MCF 10A (cell line): ENCODE data around the gene MCCC1. TPM values are rescaled to one million over a fixed set of nuclear protein-coding genes. Genes with fewer than 3 reads are reported as not detected.

Experiments
- BruUV-seq: library from RNA; stranded (reverse); fragments of 400-500 nt; replicated peaks from 2 replicates; lab custom pipeline; 2021; lab: Mats Ljungman, UMichigan
- CTCF ChIA-PET: fragments of 300-600 bp; sonication (Branson Sonifier 250); formaldehyde crosslinking; extraction: SDS; loops from one replicate; lab custom pipeline; 2021; ENCODE audit warnings: antibody characterized with exemption, inconsistent platforms; lab: Yijun Ruan, JAX
- POLR2A ChIA-PET: fragments of 300-600, 350-650 bp; sonication (Branson Sonifier 250); formaldehyde crosslinking; extraction: SDS; loops from one replicate; lab custom pipeline; 2020; ENCODE audit warnings: antibody characterized with exemption, inconsistent platforms; lab: Yijun Ruan, JAX
- DNase-seq: peaks from one replicate; pipeline ENCODE4 v3.0.0-alpha.2; 2018; ENCODE audit not compliant: unreplicated experiment
- H3K27ac Mint-ChIP-seq: one replicate; pipeline ENCODE4 v1.8.0; 2022; ENCODE audit warnings: mild to moderate bottlenecking, low read depth, mixed read lengths; ENCODE audit not compliant: unreplicated experiment
- H3K27me3 Mint-ChIP-seq: one replicate; pipeline ENCODE4 v1.8.0; 2022; ENCODE audit warnings: mixed read lengths; ENCODE audit not compliant: insufficient read depth, unreplicated experiment
- H3K36me3 Mint-ChIP-seq: one replicate; pipeline ENCODE4 v1.8.0; 2022; ENCODE audit warnings: mild to moderate bottlenecking, moderate library complexity, mixed read lengths; ENCODE audit not compliant: insufficient read depth, unreplicated experiment
- H3K4me1 Mint-ChIP-seq: one replicate; pipeline ENCODE4 v1.8.0; 2022; ENCODE audit warnings: mixed read lengths; ENCODE audit not compliant: insufficient read depth, unreplicated experiment
- H3K4me3 Mint-ChIP-seq: one replicate; pipeline ENCODE4 v1.8.0; 2022; ENCODE audit warnings: mild to moderate bottlenecking, moderate library complexity, mixed read lengths; ENCODE audit not compliant: unreplicated experiment
- H3K9me3 Mint-ChIP-seq: one replicate; pipeline ENCODE4 v1.8.0; 2022; ENCODE audit warnings: mixed read lengths; ENCODE audit not compliant: unreplicated experiment
- intact Hi-C: fragments of 100-400 bp; cut with micrococcal nuclease; formaldehyde crosslinking; loops from 2 replicates; pipeline ENCODE4 v1.14.1; 2022
- total RNA-seq: library from RNA; stranded (reverse); gene quantifications from 2 replicates; pipeline ENCODE4 v1.2.3, GENCODE V29; 2022
- TF ChIP-seq, protein P1 (sequence below): fragments of 200-600 bp; IDR thresholded peaks from one replicate; pipeline ENCODE4 v1.8.0; 2022; ENCODE audit warnings: antibody characterized with exemption, mild to moderate bottlenecking; ENCODE audit not compliant: unreplicated experiment

MCCC1 gene
- total RNA-seq, 1 experiment from 2014 or later = 38.8 TPM

DNA sequence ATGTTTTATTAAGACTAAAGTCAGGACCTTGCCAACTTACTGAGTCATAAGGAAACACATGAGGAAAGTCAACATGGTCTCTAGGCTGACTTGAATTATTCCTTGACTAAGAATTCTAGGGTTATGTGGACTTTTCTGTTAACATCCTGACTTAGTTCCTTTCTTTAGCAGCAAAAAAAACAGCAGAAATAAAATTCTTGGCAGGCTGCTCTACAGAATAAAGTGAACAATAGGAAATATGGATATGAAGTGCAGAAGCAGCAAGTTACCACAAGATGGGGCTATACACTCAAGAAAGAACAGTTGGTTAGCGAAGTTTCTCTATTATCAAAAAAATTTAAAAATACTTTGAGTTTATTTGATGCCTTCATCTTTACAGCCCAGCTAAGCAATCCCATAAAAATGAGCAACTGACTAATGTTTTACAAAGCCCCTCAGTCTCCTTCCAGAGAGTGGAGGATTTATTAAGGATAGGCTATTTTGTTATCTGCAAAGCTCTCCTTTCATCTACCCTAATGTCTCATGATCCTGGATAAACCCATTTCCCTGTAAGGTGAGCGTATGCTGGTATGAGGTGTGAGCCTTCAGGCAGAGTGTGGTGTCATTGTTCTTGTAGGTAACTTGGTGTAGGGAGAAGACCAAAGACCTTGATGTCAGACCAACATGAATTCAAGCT lies 23.1 kb upstream of the MCCC1 start:
- Mint-ChIP-seq H3K27ac (no peak overlapping the region), H3K4me3 (no peak overlapping the region), H3K4me1 (no peaks in the 10 kb centered on the region), H3K9me3 (no peaks in the 10 kb centered on the region), H3K27me3 (peaks cover 12% of the 10 kb centered on the region), H3K36me3 (no peaks in the 10 kb centered on the region)
- intact Hi-C loops = loop anchor here (1.0 to 5.0 kb wide), 4 partner anchors 62 to 765 kb away; no protein-coding TSS in a partner anchor
- TF ChIP-seq, protein P1, sequence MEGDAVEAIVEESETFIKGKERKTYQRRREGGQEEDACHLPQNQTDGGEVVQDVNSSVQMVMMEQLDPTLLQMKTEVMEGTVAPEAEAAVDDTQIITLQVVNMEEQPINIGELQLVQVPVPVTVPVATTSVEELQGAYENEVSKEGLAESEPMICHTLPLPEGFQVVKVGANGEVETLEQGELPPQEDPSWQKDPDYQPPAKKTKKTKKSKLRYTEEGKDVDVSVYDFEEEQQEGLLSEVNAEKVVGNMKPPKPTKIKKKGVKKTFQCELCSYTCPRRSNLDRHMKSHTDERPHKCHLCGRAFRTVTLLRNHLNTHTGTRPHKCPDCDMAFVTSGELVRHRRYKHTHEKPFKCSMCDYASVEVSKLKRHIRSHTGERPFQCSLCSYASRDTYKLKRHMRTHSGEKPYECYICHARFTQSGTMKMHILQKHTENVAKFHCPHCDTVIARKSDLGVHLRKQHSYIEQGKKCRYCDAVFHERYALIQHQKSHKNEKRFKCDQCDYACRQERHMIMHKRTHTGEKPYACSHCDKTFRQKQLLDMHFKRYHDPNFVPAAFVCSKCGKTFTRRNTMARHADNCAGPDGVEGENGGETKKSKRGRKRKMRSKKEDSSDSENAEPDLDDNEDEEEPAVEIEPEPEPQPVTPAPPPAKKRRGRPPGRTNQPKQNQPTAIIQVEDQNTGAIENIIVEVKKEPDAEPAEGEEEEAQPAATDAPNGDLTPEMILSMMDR = peak; percentile 57
- BruUV-seq = no TSS peak
- ChIA-PET CTCF (interaction anchor here (0.6 to 6.8 kb wide), 31 partner anchors 9 to 819 kb away, joined by 3 to 69 read pairs (median 4); partner anchors contain the start of gene MCCC1), POLR2A (interaction anchor here (0.6 to 1.6 kb wide), 6 partner anchors 28 to 263 kb away, joined by 3 to 4 read pairs (median 3); partner anchors contain the start of gene B3GNT5)
- DNase-seq = peak; percentile 59

DNA sequence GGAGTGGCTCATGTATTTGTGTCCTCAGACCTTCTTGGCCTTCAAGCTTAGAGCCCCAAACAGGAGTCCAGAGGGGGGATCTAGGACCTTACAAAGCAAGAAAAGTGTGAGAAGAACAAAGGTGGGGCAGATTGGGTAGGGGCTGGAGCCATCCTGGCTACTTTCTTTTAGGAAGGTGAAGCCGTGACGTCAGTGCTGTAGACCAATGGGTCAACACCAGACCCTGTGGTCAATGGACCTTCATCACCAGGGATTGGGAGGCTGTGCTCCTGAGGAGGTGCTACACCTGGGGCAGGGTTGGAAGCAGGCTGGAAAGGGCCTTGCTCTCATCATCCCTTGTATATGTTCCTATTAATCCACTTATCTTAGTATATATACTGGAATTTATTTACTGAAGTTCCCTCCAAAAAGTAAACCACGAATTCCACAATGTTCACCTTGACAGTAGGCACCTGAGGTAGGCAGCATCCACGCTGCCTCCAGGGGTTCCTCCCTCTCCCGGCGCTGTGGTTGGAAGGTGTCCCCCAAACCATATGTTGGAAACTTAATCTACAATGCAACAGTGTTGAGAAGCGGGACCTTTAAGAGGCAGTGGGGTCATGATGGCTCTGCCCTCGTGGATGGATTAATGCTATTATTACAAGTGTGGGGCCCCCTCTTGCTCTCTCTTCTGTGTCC lies 21.4 kb upstream of the MCCC1 start:
- H3K4me1 Mint-ChIP-seq = no peaks in the 10 kb centered on the region
- H3K9me3 Mint-ChIP-seq = no peaks in the 10 kb centered on the region
- H3K27ac Mint-ChIP-seq = no peak overlapping the region
- peaks cover 28% of the 10 kb centered on the region for H3K27me3 Mint-ChIP-seq
- DNase-seq = no peak
- no peak overlapping the region for H3K4me3 Mint-ChIP-seq
- ChIA-PET CTCF (interaction anchor here (0.7 to 1.7 kb wide), 3 partner anchors 8 to 647 kb away, joined by 3 to 4 read pairs (median 4); no protein-coding TSS in a partner anchor), POLR2A (no interaction called here)
- intact Hi-C loops = loop anchor here (5.0 kb wide), 1 partner anchor 767 kb away; no protein-coding TSS in a partner anchor
- TF ChIP-seq, protein P1 = no peak
- BruUV-seq = no TSS peak
- H3K36me3 Mint-ChIP-seq = no peaks in the 10 kb centered on the region

DNA sequence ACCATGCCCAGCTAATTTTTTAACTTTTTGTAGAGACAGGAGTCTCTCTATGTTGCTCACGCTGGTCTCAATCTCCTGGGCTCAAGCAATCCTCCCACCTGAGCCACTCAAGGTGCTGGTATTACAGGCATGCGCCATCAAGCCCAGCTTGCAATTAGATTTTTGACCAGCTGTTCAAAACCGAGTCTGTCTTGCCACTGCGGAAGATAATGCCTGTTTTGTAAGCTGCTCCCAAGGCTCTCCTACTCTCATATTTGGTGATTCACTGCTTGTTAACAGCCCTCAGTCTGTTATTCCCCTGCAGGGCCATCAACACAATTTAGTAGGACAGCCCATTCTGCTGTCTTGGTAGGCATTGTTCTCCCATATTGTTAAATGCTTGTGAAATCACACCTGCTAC lies 17.8 kb upstream of the MCCC1 start:
- no peak for DNase-seq
- peaks cover 41% of the 10 kb centered on the region for H3K27me3 Mint-ChIP-seq
- BruUV-seq = no TSS peak
- CTCF ChIA-PET = interaction anchor here (1.1 kb wide), 1 partner anchor 19 kb away, joined by 3 read pairs; no protein-coding TSS in a partner anchor
- TF ChIP-seq, protein P1 = no peak
- H3K4me1 Mint-ChIP-seq = no peaks in the 10 kb centered on the region
- no peaks in the 10 kb centered on the region for H3K36me3 Mint-ChIP-seq
- intact Hi-C loops = no loop called here
- POLR2A ChIA-PET = interaction anchor here (0.6 kb wide), 1 partner anchor 721 kb away, joined by 3 read pairs; no protein-coding TSS in a partner anchor
- H3K27ac Mint-ChIP-seq = no peak overlapping the region
- no peak overlapping the region for H3K4me3 Mint-ChIP-seq
- H3K9me3 Mint-ChIP-seq = no peaks in the 10 kb centered on the region
